NCI-H2029 treated with DMSO at 0.1 percent for 48 hours (cell line): ENCODE results near the gene SPOCK3.
A peak's percentile ranks its signal among the peaks of the same experiment; 100 is the strongest.

Experiments
- DNase-seq: peaks from one replicate; lab custom pipeline; 2025; lab: John Stamatoyannopoulos, UW

Gene SPOCK3

DNA sequence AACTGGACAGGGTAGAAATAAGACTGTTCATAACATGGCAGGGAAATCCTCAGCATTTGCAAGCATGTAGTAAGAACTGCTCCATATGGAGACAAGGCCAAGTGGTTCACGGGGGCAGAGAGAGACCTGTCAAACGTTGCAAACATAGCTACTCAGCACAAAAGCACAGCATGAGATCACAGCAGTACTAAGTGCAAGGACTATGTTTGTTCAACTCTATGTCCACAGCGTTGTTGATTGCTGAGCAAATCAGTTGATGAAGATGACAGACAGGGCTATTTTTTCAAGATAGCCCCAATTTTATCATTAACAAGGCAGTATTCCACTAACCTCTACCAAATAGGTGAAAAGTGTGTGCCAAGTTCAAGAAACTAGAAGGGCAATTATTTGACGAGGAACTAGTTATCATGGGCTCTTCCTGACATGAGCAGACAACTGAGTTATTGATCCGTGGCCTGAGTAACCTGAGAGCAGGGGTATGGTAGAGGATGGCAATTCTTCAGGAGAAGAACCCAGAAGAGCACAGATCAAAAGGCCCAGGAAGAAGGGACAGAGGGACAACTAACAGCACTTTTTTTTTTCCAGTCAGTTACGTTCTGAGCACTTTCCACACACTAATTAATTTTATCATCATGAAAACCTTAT is 57.4 kb downstream of the SPOCK3 start:
- DNase-seq: no peak

DNA sequence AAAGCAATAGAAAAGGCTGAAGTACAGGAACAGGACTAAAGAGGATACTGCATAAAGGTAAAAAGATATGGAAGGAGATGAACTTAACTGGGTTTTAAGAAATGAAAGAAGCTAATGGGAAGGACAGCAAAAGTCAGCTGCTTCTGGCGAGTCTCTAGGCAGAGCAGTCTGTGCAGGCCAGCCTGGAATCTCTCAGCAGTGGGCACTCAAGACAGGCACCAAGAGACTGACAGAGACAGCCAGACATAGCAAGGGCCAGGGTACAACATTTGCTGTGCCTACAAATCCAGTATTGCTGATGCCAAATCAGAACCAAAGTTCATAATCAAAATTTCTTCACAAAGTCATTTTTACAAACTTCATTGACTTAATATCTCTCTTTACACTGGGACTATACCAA is 62.4 kb downstream of the SPOCK3 start:
- no peak for DNase-seq

DNA sequence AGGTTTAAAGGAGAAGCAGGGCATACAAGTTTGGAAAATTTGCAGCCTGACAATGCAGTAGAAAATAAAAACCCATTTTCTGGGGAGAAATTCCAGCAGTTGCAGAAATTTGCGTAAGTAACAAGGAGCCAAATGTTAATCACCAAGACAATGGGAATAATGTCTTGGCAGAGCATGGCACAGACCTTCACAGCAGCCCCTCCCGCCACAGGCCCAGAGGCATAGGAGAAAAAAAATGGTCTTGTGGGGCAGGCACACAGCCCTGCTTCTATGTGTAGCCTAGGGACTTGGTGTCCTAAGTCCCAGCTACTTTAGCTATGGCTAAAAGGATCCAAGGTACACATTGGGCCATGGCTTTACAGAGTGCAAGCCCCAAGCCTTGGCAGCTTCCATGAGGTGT is 65.7 kb downstream of the SPOCK3 start:
- DNase-seq: no peak

DNA sequence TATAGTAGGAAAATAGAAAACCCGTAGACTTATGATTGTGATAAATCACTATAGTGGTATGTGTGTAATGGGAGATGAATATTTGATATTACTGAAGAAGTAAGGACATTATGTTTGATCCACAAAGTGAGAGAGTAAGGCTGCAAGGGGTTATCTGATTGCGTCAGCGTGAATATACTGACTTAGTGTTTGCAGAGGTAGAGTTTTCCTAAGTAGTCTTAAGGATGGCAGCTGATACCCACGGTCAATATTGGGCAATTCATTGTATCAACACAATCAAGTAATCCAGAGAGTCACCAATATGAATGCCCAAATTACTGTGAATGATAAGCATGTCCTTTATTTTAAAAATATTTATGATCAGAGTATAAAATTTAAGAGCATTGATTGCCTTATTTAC is 83.7 kb downstream of the SPOCK3 start:
- no peak for DNase-seq

DNA sequence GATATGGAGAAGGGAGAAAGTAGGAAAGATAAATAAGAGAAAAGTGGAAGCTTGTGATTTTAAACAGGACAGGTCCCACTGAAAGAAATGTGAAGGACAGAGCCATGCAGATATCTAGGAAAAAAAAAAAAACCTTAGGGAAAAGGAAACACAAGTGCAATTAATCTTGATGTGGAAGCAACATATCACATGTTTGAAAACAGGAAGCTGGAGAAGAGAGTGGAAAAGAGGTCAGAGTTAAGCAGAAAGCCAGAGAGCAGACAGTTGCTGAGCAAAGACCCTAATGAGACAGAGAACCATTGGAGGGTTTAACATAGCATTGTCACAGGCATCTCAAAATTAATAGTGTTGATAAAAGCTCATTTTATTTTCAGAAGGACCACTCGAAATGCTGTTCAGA is 89.7 kb downstream of the SPOCK3 start:
- no peak for DNase-seq

DNA sequence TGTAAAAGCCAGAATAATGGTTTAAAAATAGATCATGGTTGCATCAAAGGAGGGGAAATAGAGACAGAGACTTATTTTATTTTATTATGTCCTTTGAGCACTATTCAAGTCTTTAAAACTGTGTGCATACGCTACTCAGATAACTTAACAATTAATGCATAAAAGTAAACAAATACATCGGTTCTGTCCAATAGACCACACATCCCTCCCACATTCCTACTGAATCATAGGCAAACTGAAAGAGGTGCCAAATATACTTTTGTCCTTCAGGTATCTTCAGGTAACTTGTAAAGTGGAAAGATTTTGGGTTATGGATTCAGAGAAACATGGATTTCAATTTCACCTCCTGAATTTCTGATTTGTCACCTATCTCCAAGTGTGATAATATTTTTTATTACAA is 91.3 kb downstream of the SPOCK3 start:
- DNase-seq: no peak

DNA sequence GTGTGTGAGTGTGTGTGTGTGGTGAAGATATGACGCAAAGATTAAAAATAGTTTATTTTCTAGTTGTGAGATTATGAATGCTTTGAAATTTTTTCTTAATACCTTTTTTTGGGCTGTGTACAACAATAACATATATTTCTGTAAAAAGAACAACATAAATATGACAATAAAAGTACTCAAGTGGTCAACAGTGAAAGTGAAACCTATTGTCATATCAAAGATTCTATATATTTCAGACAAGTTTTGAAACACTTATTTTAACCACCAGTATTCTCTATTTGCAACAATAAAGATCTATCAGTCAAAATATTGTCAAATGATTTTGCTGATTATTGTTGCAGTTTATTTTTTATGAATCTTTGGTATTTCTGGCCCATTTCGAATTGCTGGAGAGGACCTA is 98.0 kb downstream of the SPOCK3 start:
- DNase-seq: no peak

DNA sequence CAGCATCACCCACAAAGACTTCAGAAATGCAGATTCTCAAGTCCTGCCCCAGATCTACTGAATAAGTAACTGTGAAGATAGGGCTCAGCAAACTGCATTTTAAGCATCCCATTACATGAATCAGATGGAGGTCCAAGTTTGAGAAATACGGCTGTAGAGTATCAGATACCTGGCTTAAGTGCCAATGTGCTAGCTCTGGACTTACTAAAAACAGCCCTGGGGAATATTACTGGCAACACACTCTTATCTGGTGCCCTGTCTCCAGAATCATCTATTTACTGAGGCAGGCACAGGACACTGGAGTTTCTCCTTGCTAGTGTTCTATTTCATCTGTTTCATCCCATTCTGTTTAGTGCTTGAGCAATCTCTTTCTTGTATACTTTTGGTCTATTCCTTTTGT is 105.1 kb downstream of the SPOCK3 start:
- DNase-seq: no peak

DNA sequence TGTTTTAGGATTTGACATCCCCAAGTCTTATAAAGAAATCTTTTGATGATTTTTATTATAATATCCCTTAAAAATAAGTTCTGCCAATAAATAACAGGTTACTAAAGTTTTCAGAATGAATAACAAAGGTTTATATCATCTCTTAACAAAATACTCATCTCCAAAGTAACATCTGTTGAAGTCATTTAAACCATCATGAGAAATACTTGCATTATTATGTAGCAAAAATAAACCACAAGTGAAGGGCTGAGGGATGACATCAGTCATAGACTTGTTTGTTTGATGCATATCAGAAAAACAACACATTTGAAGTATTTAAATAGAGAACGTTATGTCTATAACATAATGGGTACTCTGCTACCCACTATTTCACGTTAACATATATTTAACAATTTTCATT is 114.9 kb downstream of the SPOCK3 start:
- DNase-seq: no peak

DNA sequence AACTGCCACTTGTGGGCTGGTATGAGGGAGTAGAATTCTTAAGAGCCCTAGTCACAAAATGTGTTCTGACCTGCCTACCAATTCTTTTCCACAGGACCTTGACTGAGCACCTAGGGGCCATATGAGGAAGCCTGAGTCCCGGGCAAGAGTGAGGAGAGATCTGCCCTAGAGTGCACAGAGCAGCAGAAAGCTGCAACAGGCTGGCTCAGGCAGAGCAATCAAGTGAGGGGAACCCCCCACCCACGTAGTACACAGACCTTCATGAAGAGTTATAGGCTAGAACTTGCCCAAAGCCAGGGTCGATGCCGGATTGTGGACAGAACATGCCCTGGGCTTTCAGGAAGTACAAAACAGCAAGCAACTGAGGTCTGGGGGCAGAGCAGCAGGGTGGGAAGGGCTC is 117.0 kb downstream of the SPOCK3 start:
- DNase-seq: no peak

DNA sequence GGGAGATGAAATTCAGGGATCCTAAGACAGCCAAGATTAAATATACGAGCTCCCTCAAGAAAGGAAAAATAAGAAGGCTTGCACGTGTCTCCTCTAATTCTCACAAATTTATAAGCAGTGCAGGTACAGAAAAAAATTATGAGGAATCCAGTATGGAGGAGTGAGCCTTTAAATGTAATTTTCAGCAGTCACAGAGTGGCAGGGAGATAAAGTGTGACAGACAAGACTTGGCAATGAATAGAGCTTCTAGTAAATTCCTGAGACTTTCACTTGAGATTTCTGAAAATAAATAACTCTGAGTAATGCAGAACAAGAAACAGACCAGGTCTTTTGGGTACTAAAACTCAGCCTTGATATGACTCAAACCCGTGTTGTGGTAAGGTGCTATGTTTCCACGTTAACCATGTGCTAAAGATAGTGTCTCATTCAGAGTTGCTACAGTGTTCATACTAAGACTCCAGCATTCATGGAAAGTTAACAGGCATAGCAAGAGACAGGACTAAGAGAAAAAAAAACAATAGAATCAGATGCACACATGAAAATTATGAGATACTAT is 119.8 kb downstream of the SPOCK3 start:
- no peak for DNase-seq

DNA sequence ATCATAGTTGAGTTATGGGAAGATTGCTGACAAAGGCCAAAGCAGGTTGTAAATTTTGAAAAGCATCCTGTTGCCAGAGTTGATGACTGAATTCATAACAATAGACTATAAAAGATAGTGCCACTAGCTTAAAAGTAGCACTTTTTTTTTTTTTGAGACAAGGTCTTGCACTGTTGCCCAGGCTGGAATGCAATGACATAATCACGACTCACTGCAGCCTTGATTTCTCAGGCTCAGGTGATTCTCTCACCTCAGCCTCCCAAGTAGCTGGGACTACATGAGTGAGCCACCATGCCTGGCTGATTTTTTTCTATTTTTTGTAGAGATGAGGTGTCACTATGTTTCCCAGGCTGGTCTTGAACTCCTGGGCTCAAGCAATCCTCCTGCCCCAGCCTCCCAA is 122.7 kb downstream of the SPOCK3 start:
- DNase-seq: no peak

DNA sequence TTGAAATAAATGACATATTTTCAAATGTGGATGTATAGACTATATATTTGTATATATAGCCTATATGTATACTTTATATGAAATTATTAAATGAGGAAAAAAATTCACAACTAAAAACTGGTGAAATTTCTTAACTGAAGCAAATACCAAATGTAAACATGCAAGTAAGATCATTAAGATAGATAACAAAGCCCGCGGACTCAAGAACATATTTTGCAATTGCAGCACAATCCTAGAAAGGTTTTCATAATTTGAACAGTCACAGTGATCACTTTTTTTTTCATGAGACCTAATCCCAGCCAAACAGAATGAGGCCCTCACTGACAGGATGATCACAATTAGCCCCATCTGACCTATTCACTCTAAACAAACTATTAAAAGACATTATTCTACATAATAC is 123.2 kb downstream of the SPOCK3 start:
- DNase-seq: no peak

DNA sequence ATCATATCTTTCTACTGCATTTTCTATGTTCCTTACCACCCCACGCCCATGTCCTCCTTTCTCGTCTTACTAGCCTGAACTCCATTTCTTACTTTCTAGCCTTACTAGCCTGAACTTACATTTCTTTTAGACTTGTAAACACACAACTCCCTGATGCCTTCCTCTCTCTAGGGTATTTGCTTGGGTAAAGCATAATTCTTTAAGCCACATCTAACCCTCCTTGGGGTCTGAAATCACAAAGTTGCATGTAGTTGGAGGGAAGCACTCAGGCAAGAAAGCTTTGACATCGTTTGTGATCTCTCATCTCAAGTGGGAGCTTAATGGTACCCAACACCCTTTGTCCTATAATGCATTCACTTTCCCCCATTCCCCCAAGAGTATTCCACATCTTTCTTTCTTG is 124.4 kb downstream of the SPOCK3 start:
- DNase-seq: no peak

DNA sequence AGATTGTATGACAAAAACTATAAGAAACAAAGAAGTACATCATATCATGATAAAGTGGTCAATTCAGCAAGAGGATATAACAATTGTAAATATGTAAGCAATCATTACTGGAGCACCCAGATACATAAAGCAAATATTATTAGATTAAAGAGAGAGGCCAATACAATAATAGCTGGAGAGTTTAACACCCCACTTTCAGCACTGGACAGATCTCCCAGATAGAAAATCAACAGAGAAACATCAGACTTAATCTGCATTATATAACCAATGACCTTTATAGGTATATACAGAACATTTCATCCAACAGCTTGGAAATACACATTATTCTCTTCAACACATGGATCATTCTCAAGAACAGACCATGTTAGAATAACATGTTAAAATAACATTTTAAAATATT is 128.4 kb downstream of the SPOCK3 start:
- no peak for DNase-seq

DNA sequence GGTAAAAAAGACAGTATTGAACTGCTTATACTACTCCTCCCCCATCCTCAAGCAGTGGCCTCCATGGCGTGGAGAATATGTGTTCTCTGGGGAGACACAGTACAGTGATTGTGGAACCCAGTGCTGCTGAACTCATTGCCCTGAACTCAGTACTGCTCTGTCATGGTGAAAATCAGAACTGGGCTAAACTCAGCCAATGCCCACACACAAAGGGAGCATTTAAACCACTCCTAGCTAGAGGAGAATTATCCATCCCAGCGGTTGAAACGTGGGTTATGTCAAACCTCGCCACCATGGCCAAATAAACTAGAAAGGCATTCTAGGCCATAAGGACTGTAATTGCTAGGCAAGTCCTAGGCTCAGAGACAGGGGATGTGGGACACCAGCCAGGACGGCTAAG is 131.8 kb downstream of the SPOCK3 start:
- no peak for DNase-seq

DNA sequence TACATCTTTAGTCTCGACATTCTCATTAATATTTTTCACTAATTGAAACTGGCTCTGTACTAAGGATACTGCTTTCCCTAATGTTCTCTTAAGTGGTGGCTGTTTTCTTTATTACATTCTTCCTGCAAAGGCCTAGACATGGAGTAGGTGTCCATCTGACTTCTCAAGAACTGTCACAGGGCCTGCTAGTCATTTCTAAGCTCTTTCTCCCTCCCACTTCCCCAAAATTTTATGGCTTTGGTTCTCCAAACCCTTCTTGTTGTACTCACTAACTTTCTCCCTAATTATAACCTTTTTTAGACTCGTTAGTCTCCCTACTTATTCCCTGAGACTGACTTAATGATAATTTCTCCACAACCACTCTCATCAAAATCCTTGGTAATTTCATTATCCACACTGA is 133.3 kb downstream of the SPOCK3 start:
- no peak for DNase-seq

DNA sequence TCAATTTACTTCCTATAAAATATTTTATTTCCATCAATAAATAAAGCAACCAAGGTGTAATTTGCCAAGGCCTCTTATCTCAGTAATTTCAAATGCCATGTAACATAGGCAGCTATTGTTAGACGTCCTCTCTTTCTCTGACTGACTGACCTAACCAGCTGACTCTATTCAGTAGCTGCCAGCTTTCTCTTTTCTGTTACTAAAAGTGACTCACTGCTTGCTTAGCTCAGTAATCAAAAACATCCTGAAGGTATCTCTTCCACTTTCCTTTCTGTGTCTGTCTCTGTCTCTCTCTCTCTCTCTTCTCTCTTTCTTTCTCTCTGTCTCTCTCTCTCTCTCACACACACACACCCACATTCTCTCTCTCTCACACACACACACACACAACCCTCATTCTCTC is 134.2 kb downstream of the SPOCK3 start:
- peak; percentile 36 for DNase-seq

DNA sequence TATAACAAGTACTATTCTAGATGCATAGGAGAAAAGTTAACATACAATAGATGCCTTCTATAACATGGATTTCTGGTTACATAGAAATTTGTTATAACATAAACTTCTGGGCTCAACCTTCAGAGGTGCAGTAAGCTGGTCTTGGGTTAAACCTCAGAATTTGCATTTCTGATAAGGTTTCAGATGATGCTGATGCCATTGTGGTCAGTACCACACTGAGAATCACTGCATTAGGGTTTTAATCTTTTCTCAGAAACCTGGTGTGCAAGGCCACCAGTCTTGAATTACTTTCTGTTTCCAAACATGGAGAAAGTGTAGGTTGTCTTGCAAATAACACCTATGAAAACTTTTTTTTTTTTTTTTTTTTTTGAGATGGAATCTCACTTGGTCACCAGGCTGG is 146.2 kb downstream of the SPOCK3 start:
- DNase-seq: no peak

DNA sequence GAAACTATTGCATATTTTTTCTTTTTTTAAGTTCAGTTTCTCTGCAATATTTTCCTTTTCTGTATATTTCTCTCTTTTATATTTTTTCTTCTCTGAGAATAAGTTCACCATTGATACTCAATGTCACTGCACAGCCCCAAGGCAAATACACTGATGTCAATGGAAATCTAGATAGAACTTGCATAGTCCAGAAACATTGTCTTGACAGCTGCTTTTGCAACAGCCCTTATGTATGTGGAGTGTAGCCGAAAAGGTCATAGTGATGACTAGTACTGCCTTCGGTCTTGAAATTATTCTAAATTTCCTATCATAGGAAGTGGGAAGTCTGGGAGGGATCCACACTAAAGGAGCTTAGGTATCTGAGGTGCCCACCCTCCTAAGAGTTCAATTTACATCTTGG is 150.0 kb downstream of the SPOCK3 start:
- no peak for DNase-seq

DNA sequence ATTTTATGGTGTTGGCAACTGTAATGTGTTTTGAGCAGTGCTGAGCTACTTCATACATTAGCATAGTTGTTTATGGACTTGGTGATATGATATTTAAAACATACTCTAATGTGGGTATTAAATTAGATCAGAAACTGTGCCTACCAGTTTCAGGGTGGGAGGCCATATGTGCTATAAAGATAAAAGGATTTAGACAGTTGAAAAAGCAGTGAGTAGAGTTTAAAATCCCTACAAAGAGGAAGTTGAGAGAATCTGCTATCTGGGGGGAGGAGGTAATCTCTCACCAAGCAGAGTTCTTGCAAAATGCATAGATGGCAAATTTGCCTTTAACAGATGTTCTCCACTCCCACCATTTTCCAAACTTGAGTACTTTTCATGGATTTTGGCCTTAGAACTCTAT is 154.5 kb downstream of the SPOCK3 start:
- no peak for DNase-seq

DNA sequence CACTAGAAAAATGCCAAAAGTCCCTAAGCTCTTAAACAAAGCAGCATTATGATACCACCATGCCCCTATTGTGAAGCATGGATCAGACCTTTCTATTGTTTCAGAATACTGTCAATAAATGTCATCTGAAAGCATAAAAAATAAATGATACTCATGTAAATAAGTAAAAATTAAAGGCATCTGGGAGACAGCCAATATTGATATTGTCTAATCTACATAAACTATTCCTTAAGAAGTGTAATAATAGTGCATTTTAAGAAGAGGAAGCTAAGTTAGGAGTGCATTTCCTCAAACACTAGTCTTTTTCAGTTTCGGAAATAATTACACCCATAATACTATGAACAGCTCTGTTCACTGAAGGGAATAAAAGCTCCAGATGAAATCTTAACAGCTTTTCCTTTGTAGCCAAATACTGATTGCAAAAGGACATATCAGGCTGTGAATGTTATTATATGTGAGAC is 181.6 kb downstream of the SPOCK3 start:
- no peak for DNase-seq

DNA sequence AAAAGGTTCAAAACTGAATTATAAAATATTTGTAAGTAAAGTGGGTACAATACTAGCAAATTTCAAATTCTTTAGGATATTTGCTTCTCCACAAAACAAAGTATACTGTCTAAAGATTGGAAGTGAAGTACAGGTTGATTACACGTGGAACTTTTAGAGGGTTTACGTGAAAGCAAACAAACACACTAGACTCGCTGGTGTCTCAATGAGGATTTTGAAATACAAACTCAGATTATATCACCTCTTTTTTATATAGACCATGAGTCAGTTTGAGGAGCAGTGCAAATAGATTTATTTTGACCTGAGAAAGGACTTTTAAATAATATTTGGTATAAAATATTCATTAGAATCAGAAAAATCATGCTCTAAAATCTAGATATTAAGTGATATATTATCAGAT is 185.0 kb downstream of the SPOCK3 start:
- DNase-seq: no peak

DNA sequence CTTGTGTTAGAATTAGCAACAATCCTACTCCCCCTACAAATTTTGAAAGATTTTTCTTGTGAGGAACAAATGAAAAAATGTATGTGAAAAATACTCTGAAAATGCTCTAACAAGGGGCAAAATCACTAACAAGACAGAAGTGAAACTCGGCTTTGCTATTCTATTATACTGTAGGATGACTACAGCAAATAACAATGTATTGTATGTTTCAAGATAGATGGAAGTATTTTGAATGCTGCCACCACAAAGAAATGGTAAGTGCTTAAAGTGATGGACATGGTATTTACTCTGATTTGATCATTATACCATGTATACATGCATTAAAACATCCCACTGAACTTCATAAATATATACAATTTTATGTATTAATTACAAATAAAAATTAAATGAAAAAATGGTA is 192.8 kb downstream of the SPOCK3 start:
- no peak for DNase-seq
